NCI-H2029 treated with DMSO at 0.1 percent for 48 hours (cell line): ENCODE measurements around the gene FKBP1C.
"Not testable (repeated sequence)": the region's sequence is repeated elsewhere in the genome, so short reads cannot be mapped to it uniquely, and the experiment has no call there.

Experiments
- DNase-seq: peaks from one replicate; lab custom pipeline; 2025; lab: John Stamatoyannopoulos, UW

FKBP1C gene

DNA sequence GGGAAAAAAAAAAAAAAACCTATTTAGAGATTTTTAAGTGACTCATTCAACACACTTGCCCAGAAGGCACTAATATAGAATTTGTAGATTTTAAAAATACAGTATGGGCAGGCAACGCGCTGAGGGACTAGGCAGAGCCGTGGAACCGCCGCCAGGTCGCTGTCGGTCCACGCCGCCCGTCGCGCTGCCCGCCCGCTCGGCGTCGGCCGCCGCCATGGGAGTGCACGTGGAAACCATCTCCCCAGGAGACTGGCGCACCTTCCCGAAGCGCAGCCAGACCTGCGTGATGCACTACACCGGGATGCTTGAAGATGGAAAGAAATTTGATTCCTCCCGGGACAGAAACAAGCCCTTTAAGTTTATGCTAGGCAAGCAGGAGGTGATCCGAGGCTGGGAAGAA lies at the start of gene FKBP1C:
TSS of gene FKBP1C (plus strand) at position 127 of the 400 bp plus-strand sequence.
- DNase-seq: not testable (repeated sequence)

DNA sequence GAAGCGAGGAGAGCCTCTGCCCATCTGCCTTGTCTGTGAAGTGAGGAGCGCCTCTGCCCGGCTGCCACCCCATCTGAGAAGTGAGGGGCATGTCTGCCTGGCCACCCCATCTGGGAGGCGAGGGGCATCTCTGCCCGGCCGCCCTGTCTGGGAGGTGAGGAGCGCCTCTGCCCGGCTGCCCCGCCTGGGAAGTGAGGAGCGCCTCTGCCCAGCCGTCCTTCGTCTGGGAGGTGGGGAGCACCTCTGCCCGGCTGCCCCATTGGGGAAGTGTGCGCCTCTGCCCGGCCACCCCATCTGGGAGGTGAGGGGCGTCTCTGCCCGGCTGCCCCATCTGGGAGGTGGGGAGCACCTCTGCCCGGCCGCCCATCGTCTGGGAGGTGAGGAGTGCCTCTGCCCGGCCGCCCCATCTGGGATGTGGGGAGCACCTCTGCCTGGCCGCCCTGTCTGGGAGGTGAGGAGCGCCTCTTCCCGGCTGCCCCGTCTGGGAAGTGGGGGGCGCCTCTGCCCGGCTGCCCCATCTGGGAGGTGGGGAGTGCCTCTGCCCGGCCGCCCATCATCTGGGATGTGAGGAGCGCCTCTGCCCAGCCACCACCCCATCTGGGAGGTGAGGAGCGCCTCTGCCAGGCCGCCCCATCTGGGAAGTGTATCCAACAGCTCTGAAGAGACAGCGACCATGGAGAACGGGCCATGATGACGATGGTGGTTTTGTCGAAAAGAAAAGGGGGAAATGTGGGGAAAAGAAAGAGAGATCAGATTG lies 47.0 kb upstream of the FKBP1C start:
- not testable (repeated sequence) for DNase-seq

DNA sequence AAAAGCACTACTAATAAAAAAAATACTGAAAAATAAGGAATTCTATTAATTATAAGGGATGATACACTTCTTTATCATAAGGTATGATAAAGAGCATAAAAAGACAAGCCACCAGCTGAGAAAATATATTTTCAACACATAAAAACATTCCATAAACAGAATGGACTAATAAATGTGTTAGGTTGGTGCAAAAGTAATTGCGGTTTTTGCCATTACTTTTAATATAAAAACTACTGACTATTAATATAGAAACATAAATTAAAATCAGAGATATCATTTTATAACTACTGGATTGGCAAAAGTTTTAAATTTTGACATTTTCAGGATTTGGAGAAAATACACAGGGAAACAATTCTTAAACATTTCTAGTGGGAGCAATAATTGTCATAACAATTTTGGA lies 37.1 kb upstream of the FKBP1C start:
- no peak for DNase-seq

DNA sequence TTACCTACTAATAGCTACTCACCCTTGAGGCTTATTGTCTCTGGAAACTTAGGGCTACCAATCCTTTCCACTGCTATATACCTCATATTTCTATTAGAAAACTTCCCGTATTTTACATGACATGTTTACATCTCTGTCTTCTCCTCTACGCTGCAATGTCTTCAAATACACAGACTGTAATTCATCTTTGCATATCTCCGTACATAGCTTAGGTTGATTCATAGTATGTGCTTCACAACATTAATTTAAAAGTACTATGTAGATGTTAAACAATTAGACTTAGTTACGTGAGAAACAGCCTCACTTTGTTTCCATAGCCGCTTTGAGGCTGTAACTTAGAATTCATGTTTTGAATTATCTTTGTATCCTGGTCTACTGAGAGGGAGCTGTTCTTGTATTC lies 35.1 kb upstream of the FKBP1C start:
- no peak for DNase-seq

- no peak for DNase-seq
Observed at GRCh38 chr6:63180367-63180766, 30.9 kb upstream of the FKBP1C start.

- no peak for DNase-seq
Observed at GRCh38 chr6:63186970-63187369, 24.3 kb upstream of the FKBP1C start.

- DNase-seq: no peak
Observed at GRCh38 chr6:63188828-63189227, 22.4 kb upstream of the FKBP1C start.

DNA sequence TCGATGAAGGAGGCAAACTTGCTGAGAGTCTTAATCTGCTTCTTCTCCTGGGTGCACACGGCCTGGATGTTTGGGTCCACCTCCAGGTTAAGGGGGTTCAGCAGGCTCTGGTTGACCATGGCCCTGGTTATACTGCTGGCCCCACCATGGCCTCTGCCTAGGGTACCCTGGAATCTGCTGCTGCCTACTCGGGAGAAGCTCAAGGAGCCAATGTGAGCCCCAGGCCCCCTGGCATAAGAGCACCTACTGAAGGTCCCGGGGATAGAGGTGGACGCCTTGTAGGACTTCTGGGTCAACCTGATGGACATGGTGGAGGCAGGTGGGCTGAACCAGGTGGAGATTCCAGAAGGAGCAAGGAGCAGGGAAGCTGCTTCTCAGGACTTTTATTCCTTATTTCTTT lies 17.9 kb upstream of the FKBP1C start:
- DNase-seq: no peak

GRCh38 chr6:63197741-63198140 lies 13.5 kb upstream of the FKBP1C start:
- DNase-seq: no peak

DNA sequence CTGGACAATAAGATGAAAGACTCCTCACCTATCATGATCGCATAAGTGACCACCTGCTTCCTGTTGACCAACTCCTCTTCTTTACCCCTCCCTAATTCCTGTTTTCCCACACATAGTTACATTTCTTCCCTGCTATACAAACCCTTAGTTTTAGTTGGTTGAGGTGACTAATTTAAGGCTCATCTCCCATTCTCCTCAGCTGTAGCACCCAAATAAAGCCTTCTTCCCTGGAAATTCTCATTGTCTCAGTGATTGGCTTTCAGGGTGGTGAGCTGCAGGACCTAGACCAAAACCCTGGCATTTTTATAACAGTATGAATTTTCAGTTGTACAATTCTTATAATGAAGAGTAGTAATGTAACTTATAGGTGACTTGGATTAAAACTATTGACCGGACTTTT lies 2.1 kb downstream of the FKBP1C start:
- no peak for DNase-seq

DNA sequence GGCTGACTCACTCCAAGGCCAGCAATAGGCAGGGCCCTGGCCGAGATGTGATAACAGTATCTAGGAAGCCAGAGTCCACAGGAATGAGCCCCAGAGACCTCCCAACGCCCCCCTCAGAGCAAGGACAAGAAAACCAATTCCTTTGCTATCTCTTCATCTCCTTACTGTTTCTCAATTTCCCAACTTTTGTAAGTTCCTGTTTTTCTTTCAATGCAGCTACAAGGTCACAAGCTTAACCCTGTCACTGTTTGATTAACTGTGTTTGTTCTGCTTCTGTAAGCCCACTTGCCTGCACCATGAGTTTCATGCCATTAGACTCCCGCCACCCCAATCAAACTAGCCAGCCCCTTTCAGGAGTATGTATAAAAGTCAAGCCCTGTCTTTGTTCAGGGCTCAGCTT lies 3.5 kb downstream of the FKBP1C start:
- no peak for DNase-seq

DNA sequence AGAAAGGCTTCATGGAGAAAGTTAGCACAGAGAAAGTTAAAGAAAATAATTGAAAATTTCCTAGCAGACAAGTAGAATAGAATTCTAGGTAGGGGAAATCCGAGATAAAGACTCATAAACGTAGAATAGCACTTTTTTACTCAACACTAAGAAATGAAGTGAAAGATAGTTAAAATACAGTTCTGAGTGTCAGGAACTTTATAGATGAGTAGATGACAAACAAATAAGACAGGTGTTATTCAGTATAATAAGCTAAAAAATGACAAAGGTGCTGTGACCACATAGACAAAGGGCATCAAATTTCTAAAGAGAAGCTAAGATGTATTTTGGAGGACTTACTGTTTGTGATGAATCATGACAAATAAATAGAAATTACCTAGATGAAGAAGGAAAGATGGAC lies 12.9 kb downstream of the FKBP1C start:
- no peak for DNase-seq

DNA sequence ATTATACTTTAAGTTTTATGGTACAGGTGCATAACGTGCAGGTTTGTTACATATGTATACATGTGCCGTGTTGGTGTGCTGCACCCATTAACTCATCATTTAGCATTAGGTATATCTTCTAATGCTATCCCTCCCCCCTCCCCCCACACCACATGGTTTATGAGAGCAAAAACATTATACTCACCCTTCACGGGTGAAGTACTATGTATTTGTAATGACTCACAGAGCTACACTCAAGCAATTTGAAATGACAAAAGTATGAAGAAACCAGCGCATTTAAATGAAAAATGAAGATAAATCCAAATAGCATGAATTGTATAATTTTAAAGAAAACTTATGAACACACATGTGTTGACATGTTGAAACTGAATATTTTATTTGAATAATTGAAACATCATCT lies 14.7 kb downstream of the FKBP1C start:
- not testable (repeated sequence) for DNase-seq

DNA sequence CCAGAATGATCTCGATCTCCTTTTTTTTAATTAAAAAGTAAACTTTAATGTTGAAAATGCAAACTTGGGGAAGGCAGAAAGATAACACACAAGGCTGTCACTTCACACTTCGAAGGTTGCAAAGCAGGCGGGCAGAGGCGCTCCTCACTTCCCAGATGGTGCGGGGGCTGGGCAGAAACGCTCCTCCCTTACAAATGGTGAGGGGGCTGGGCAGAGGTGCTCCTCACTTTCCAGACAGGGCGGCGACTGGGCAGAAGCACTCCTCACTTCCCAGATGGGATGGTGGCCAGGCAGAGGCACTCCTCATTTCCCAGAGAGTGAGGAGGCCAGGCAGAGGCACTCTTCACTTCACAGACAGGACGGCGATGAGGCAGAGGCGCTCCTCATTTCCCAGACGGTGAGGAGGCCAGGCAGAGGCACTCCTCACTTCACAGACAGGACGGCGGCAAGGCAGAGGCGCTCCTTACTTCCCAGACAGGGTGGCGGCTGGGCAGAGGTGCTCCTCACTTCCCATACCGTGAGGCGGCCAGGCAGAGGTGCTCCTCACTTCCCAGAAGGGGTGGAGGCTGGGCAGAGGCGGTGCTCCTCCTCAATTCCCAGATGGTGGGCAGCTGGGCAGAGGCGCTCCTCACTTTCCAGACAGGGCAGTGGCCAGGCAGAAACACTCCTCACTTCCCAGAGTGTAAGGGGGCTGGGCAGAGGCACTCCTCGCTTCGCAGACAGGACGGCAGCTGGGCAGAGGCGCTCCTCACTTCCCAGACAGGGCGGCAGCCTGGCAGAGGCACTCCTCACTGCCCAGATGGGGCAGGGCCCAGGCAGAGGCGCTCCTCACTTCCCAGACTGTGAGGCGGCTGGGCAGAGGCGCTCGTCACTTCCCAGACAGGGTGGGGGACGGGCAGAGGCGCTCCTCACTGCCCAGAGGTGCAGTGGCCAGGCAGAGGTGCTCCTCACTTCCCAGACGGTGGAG lies 16.9 kb downstream of the FKBP1C start:
- not testable (repeated sequence) for DNase-seq

DNA sequence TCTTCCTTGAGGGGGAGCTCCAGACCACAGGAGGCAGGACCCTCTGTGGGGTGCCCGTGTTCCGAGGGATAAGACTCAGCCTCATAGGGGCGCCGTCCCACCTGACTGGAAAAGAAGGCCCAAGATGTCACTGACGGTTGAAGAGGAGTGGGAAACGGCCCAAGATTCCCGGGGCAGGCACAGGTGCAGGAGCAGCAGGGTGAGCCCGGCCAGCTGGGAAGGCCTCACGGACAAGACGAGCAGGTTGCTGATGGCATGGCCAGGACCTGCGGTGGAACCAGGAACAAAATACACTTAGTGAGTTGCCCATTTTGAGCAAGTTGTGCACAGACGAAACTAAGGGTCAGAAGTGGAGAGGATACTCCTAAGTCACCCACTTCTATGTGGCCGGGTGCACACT lies 18.8 kb downstream of the FKBP1C start:
- not testable (repeated sequence) for DNase-seq

DNA sequence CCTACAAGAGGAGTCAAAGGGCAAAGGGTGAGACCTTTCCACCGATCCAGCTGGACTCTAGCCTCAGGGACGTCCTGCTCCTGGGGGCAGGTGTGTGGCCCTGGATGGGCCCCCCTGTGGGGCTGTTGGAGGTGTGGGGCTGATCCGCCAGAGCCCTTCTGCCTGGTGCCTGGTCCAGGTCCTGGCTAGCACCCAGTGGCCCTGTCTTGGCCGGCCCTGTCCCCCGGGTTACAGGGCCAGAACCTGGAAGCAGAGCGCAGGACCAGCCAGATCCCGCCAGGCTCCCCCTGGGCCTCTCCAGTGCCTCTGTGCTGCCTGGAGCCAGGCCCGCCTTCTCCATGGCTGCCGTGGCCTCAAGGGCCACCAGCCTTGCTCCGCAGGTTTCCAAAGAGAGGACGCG lies 19.2 kb downstream of the FKBP1C start:
- DNase-seq: not testable (repeated sequence)

DNA sequence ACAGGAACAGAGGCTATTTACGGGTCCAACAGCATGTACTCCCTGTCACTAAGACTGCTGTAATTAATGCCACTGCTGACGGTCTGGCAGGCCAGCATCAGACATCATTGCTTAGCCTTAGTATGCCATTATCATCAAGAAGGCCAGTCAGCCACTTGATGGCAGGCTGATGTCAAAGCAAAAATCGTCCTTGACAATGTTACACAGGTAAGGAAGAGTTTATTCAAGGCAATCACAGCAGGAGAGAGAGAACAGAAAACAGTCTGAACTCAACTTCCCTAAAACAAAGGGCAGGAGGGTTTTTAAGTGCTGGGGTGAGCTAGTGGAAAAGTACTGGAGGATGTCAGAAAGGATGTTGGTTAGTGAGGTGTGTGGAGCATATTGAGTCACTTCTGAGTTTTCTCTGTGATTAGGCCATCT lies 25.1 kb downstream of the FKBP1C start:
- DNase-seq: no peak

DNA sequence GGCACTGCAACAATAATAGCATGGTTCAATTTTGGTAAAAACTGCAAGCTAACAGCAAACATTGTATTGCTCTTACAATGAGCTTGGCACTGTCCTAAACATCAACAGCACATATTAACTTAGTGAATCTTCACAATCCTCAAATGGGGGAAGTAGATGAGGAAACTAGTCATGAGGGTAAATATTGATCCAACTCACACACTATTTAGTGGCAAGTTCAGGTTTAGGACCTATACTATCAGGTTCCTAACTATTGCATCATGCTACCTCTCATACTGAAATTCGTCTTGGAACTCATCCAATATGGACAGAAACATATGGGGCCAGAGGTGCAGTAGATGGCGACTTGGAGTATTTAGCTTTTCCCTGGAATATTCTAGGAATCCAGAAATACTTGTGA lies 34.2 kb downstream of the FKBP1C start:
- no peak for DNase-seq

DNA sequence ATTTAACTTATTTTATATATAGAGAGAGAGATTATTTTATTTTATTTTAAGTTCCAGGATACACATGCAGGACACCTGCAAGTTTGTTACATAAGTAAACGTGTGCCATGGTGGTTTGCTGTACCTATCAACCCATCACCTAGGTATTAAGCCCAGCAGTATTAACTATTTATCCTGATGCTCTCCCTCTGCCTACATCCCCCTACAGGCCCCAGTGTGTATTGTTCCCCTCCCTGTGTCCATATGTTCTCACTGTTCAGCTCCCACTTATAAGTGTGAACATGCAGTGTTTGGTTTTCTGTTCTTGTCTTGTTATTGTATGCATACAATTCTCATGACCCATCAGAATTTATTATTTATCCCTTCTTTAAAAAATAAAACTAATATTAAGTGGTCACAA lies 34.6 kb downstream of the FKBP1C start:
- DNase-seq: no peak

DNA sequence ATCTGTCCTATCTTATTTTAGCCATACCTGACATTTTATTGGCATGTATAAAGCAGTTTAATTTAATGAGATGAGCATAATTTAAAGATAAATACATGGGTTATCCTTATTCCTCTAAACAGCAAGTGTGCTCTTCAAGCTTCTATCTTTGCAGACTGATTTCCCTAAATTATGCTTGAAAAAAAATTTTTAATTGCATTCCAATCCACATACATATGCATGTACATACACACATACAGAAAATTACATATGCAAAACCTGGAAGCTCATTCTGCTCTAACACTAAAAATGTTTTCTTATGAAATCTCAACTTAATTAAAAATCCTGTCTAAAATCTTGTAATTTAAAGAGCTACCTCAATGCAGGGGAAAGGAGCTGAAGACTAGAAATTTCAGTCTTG lies 35.3 kb downstream of the FKBP1C start:
- DNase-seq: no peak

DNA sequence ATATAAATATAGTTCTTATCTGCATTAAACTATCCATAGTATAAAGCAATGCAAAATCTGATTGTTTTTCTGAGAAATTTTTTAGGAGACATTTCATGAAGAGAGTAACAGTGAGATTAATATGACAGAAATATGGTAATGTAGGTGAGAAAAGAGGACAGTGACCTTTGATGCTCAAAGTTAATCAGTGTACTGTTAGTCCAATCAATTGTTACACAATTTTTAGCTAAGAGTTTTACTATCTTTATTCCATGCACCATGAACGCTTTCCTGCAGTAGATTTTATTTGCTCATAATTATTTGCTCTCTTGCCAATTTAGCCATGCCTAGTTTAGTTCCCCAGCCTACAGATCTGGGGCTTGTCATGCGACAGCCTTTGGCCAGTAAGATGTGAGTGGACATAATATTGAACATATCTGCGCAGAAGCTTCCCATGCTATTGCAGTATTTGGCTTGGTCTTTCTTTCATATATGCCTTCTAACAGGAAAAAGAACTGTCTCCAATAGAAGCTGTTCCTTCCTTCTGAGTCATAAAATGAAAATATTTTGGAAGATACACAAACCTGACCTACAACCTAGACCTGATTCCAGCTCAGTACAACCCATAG lies 38.7 kb downstream of the FKBP1C start:
- DNase-seq: no peak

DNA sequence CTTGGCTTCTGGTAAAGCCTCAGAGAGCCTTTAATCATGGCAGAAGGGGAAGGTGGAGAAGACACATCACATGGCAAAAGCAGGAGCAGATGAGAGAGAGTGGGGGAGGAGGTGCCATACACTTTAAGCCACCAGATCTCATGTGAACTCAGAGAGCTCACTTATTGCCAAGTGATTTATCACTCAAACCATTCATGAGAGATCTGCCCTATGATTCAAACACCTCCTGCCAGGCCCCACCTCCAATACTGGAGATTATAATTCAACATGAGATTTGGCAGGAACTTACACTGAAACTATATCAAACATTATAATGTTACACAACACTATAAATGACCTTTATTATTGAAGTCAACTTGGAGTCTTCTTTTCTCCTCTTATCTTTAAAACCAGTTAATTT lies 47.9 kb downstream of the FKBP1C start:
- DNase-seq: no peak

- DNase-seq: no peak
Observed at GRCh38 chr6:63261820-63262219, 50.6 kb downstream of the FKBP1C start.
